ENCODE data around the gene ASB16.

The ASB16 gene

DNA sequence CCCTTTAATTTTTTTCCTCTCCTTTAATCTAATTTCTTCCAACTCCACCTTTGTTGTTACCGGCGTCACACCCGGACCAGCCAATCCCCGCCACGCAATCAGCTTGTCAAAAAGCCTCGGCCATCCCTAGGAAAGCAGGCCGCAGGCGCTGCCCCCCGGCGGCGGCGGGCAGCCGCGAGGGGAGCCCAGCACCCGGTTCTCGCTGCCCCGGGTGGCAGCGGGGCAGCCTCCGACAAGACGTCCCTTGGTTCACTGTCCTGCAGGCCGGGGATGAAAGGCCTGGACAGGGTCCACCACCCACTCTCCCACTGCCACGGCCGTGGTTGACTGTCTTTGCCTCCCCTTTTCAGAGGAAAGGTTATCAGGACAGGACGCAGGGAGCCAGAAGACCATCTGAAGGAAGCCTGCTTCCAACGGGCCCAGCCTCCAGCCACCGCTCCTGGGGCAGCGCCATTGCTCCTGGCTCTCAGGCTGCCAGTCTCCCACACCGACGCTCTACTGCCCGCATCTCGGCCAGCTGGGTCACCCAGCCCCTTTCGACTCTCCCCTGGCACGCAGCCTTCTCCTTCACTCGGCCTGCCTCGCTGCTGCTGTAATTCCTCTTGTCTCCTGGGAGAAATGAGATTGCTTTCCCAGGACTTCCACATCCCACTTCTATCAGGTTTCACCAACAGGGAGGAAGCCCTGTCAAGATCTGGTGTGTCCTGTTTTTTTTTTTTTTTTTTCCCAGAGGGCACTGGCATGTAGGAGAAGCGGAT is 51.8 kb downstream of the ASB16 start:
- Histone ChIP-seq H3K4me3 (ENCODE audit: low read depth, low read length) (peak overlapping the region; percentile 82), H3K36me3 (replicated peaks) (peaks cover 2% of the 10 kb centered on the region), H3K27me3 (replicated peaks) (no peaks in the 10 kb centered on the region), H3K27ac (peak overlapping the region; percentile 29)
- peak; percentile 18 for TF ChIP-seq CTCF (IDR thresholded peaks at IDR 0.05; ENCODE audit: low read depth, low read length, missing control alignments)
- in situ Hi-C loops (cut with HindIII; ENCODE audit: low pct_ligation_motif_present, low sequenced_read_pairs): no loop called here
- peak; percentile 59 for DNase-seq

GRCh38 chr17:44223541-44224071 is 53.1 kb downstream of the ASB16 start:
- Histone ChIP-seq H3K27ac (no peak overlapping the region), H3K36me3 (replicated peaks) (peaks cover 2% of the 10 kb centered on the region), H3K27me3 (replicated peaks) (no peaks in the 10 kb centered on the region), H3K4me3 (ENCODE audit: low read depth, low read length) (no peak overlapping the region)
- no peak for DNase-seq
- no peak for TF ChIP-seq CTCF (IDR thresholded peaks at IDR 0.05; ENCODE audit: low read depth, low read length, missing control alignments)
- in situ Hi-C loops (cut with HindIII; ENCODE audit: low pct_ligation_motif_present, low sequenced_read_pairs): no loop called here
